IMR-90 (cell line): ENCODE measurements around the gene CCDC88C. TPM values are rescaled to one million over a fixed set of nuclear protein-coding genes. Genes with fewer than 3 reads are reported as not detected.

Experiments used
- ATAC-seq: fragments of 200-7000 bp; cut with Tn5 transposase; 2 replicates; pipeline ENCODE4 v1.9.1; 2020; ENCODE audit warnings: low read depth, mild to moderate bottlenecking, moderate library complexity
- BruUV-seq: library from RNA; stranded (reverse); fragments of 400-500 nt; replicated peaks from 2 replicates; lab custom pipeline; 2021; lab: Mats Ljungman, UMichigan
- CTCF ChIA-PET: fragments of 300-600 bp; formaldehyde crosslinking; extraction: SDS; loops from one replicate; lab custom pipeline; 2021; ENCODE audit warnings: antibody characterized with exemption; lab: Yijun Ruan, JAX
- POLR2A ChIA-PET: fragments of 300-600 bp; sonication (Branson Sonifier 250); formaldehyde crosslinking; loops from one replicate; lab custom pipeline; 2022; ENCODE audit warnings: antibody characterized with exemption; ENCODE audit not compliant: unreplicated experiment; lab: Charles Lee
- DNase-seq: peaks from one replicate; pipeline ENCODE4 v3.0.0; 2013
- H2AFZ ChIP-seq: replicated peaks from 2 replicates; pipeline ENCODE3; 2013; ENCODE audit warnings: low read length, mild to moderate bottlenecking; ENCODE audit not compliant: poor library complexity
- H2AK5ac ChIP-seq: 2 replicates; pipeline ENCODE4 v1.6.1; 2013; ENCODE audit warnings: low read depth, low read length, inconsistent platforms
- H2AK9ac ChIP-seq: replicated peaks from 2 replicates; pipeline ENCODE3; 2013; ENCODE audit warnings: mild to moderate bottlenecking, low read depth, low read length, moderate library complexity; ENCODE audit not compliant: poor library complexity
- H2BK120ac ChIP-seq: 2 replicates; pipeline ENCODE4 v1.6.1; 2013; ENCODE audit warnings: low read depth, low read length, inconsistent platforms
- H2BK15ac ChIP-seq: 3 replicates; pipeline ENCODE4 v1.6.1; 2013; ENCODE audit warnings: low read depth, low read length, inconsistent platforms
- H2BK20ac ChIP-seq: 2 replicates; pipeline ENCODE4 v1.6.1; 2013; ENCODE audit warnings: low read depth, mild to moderate bottlenecking, inconsistent platforms, low read length, moderate library complexity
- H2BK5ac ChIP-seq: 2 replicates; pipeline ENCODE4 v1.6.1; 2013; ENCODE audit warnings: mild to moderate bottlenecking, low read depth, low read length, inconsistent platforms; ENCODE audit not compliant: poor library complexity, severe bottlenecking
- H3K14ac ChIP-seq: replicated peaks from 2 replicates; pipeline ENCODE4 v1.6.1; 2013; ENCODE audit warnings: low read depth, low read length, inconsistent platforms
- H3K18ac ChIP-seq: 2 replicates; pipeline ENCODE4 v1.6.1; 2013; ENCODE audit warnings: low read depth, low read length, control low read depth
- H3K23ac ChIP-seq: 2 replicates; pipeline ENCODE4 v1.6.1; 2013; ENCODE audit warnings: low read depth, low read length, inconsistent platforms
- H3K27ac ChIP-seq: 2 replicates; pipeline ENCODE4 v1.5.1; 2013; ENCODE audit warnings: mild to moderate bottlenecking, control low read depth, low read length; ENCODE audit not compliant: insufficient read depth
- H3K27me3 ChIP-seq: 2 replicates; pipeline ENCODE4 v1.6.1; 2013; ENCODE audit warnings: low read length; ENCODE audit not compliant: control insufficient read depth, insufficient read depth
- H3K36me3 ChIP-seq: 2 replicates; pipeline ENCODE4 v1.6.1; 2013; ENCODE audit warnings: low read length, mixed read lengths; ENCODE audit not compliant: control insufficient read depth, insufficient read depth
- H3K4ac ChIP-seq: 2 replicates; pipeline ENCODE4 v1.6.1; 2013; ENCODE audit warnings: low read depth, low read length, inconsistent platforms
- H3K4me1 ChIP-seq: 2 replicates; pipeline ENCODE4 v1.6.1; 2013; ENCODE audit warnings: low read length, mixed read lengths; ENCODE audit not compliant: control insufficient read depth, insufficient read depth
- H3K4me2 ChIP-seq: 2 replicates; pipeline ENCODE4 v1.6.1; 2013; ENCODE audit warnings: low read depth, mild to moderate bottlenecking, control low read depth, low read length, moderate library complexity
- H3K4me3 ChIP-seq: 2 replicates; pipeline ENCODE4 v1.5.1; 2013; ENCODE audit warnings: low read depth, mild to moderate bottlenecking, control low read depth, low read length, moderate library complexity; ENCODE audit not compliant: insufficient read depth
- H3K56ac ChIP-seq: 2 replicates; pipeline ENCODE4 v1.6.1; 2013; ENCODE audit warnings: low read length, inconsistent platforms; ENCODE audit not compliant: insufficient read depth; ENCODE audit errors: extremely low read depth
- H3K79me1 ChIP-seq, 2 experiments: 2 replicates each; pipeline ENCODE4 v1.6.1; 2013; ENCODE audit warnings: low read length in 2 of 2, inconsistent platforms in 1 of 2, low read depth in 1 of 2
- H3K9ac ChIP-seq: 2 replicates; pipeline ENCODE4 v1.6.1; 2013; ENCODE audit warnings: low read depth, low read length, control low read depth
- H3K9me1 ChIP-seq: 2 replicates; pipeline ENCODE4 v1.6.1; 2013; ENCODE audit warnings: low read length, inconsistent platforms; ENCODE audit not compliant: insufficient read depth
- H3K9me3 ChIP-seq: 2 replicates; pipeline ENCODE4 v1.6.1; 2013; ENCODE audit warnings: low read length; ENCODE audit not compliant: control insufficient read depth, insufficient read depth
- H4K20me1 ChIP-seq: 2 replicates; pipeline ENCODE4 v1.6.1; 2013; ENCODE audit warnings: low read length, inconsistent platforms; ENCODE audit not compliant: insufficient read depth
- H4K5ac ChIP-seq: 2 replicates; pipeline ENCODE4 v1.6.1; 2013; ENCODE audit warnings: mild to moderate bottlenecking, low read depth, low read length, control low read depth
- H4K8ac ChIP-seq, 2 experiments: 2 replicates each; pipeline ENCODE4 v1.6.1; 2013; ENCODE audit warnings: low read depth in 2 of 2, low read length in 2 of 2, control low read depth in 1 of 2, inconsistent platforms in 1 of 2
- H4K91ac ChIP-seq: 2 replicates; pipeline ENCODE4 v1.6.1; 2013; ENCODE audit warnings: low read depth, low read length, inconsistent platforms; ENCODE audit not compliant: insufficient read depth
- CEBPB ChIP-seq: IDR thresholded peaks from 2 replicates; pipeline ENCODE4 v1.6.1; 2012; ENCODE audit warnings: low read depth, low read length, improper control_type of control experiment
- CHD1 ChIP-seq: IDR thresholded peaks from 2 replicates; pipeline ENCODE4 v1.6.1; 2012; ENCODE audit warnings: low read depth, low read length, improper control_type of control experiment
- MAFK ChIP-seq: IDR thresholded peaks from 2 replicates; pipeline ENCODE4 v1.6.1; 2012; ENCODE audit warnings: low read depth, low read length, improper control_type of control experiment
- NFE2L2 ChIP-seq: fragments of 150-350 bp; IDR thresholded peaks from 2 replicates; pipeline ENCODE4 v1.6.1; 2016; ENCODE audit warnings: low read depth, mild to moderate bottlenecking, low read length
- POLR2A ChIP-seq: IDR thresholded peaks from 2 replicates; pipeline ENCODE4 v1.6.1; 2012; ENCODE audit warnings: mild to moderate bottlenecking, low read depth, low read length
- RAD21 ChIP-seq: IDR thresholded peaks from 2 replicates; pipeline ENCODE4 v1.6.1; 2012; ENCODE audit warnings: low read length, improper control_type of control experiment
- RCOR1 ChIP-seq: IDR thresholded peaks from 2 replicates; pipeline ENCODE4 v1.6.1; 2012; ENCODE audit warnings: mild to moderate bottlenecking, low read length, improper control_type of control experiment; ENCODE audit not compliant: insufficient replicate concordance
- SMC3 ChIP-seq: fragments of 150-350 bp; IDR thresholded peaks from 2 replicates; pipeline ENCODE4 v1.6.1; 2016; ENCODE audit warnings: low read depth, mild to moderate bottlenecking, antibody characterized with exemption, low read length, moderate library complexity
- WGBS, 2 experiments: methylation state at CpG; one replicate each; pipeline versions ENCODE4 v1.1.5 to v1.1.7; 2013; ENCODE audit warnings: missing lambda C conversion rate in 2 of 2; ENCODE audit not compliant: insufficient read length in 1 of 2; ENCODE audit errors: extremely low coverage in 2 of 2; 5-methylcytosine and 5-hydroxymethylcytosine counted together
- dilution Hi-C: fragments of 300-500 bp; cut with HindIII; formaldehyde crosslinking; loops from one replicate; pipeline ENCODE4 v1.14.3; 2018; ENCODE audit warnings: low sequenced_read_pairs; ENCODE audit not compliant: unreplicated experiment
- in situ Hi-C: fragments of 300-500 bp; cut with MboI; formaldehyde crosslinking; loops from 3 replicates; pipeline ENCODE4 v1.14.3; 2019; ENCODE audit warnings: low sequenced_read_pairs, inconsistent platforms, mixed read lengths
- intact Hi-C: fragments of 100-400 bp; cut with micrococcal nuclease; formaldehyde crosslinking; loops from 2 replicates; pipeline ENCODE4 v1.10.0; 2022
- polyA plus RNA-seq, 3 experiments: library from polyadenylated mRNA; depleted of rRNA; stranded (reverse); fragments of >200 nt; gene quantifications; 2 replicates each; pipeline ENCODE4 v1.2.3, GENCODE V29; 2012; ENCODE audit warnings: low replicate concordance in 1 of 3
- total RNA-seq: library from RNA; depleted of rRNA; stranded (reverse); fragments of >200 nt; gene quantifications from 2 replicates; pipeline ENCODE4 v1.2.3, GENCODE V29; 2012

The CCDC88C gene
- total and polyA plus RNA-seq, 2 of the 4 experiments (the other 2 are of a cell fraction), result 0.17 to 0.18 TPM

- Histone ChIP-seq H2BK15ac (no peak overlapping the region), H4K20me1 (no peaks in the 10 kb centered on the region), H2BK5ac (no peak overlapping the region), H3K27me3 (no peaks in the 10 kb centered on the region; the same call in 1 of the 2 replicates), H2AK5ac (no peak overlapping the region), H3K27ac (no peak overlapping the region), H2AFZ (no peak overlapping the region), H3K18ac (no peak overlapping the region), H4K91ac (no peak overlapping the region), H3K9ac (no peak overlapping the region), H2BK20ac (no peak overlapping the region), H3K14ac (no peak overlapping the region), H4K8ac (no peak overlapping the region), H3K9me3 (no peaks in the 10 kb centered on the region), H3K79me1 (no peaks in the 10 kb centered on the region), H3K36me3 (no peaks in the 10 kb centered on the region), H3K4ac (no peak overlapping the region), H3K4me2 (no peak overlapping the region), H3K9me1 (no peaks in the 10 kb centered on the region), H4K5ac (no peak overlapping the region), H2AK9ac (no peak overlapping the region), H2BK120ac (no peak overlapping the region), H3K4me3 (no peak overlapping the region), H3K56ac (no peak overlapping the region), H3K4me1 (no peaks in the 10 kb centered on the region), H3K23ac (no peak overlapping the region)
- CTCF ChIA-PET, result interaction anchor here (1.0 to 1.1 kb wide), 2 partner anchors 10 to 19 kb away, joined by 3 read pairs; no protein-coding TSS in a partner anchor
- in situ Hi-C loops (no loop called here), intact Hi-C loops (loop anchor here (5.0 kb wide), 1 partner anchor 545 kb away; no protein-coding TSS in a partner anchor), dilution Hi-C loops (no loop called here)
- BruUV-seq, result no TSS peak
- 64% methylated on average over 3 of the region's 12 CpGs; no CpG with 5 or more reads in 1 of the 2 experiments for WGBS, 2 experiments
- DNase-seq (no peak), ATAC-seq (no peak)
- TF ChIP-seq CEBPB, result no peak
- TF ChIP-seq NFE2L2, result no peak
- no peak for TF ChIP-seq MAFK
- no peak for TF ChIP-seq CHD1
- no peak for TF ChIP-seq RAD21
- no peak for TF ChIP-seq POLR2A
- no peak for TF ChIP-seq RCOR1
- TF ChIP-seq SMC3, result no peak
- POLR2A ChIA-PET, result no interaction called here
These were observed 75.3 kb downstream of the CCDC88C start for GRCh38 chr14:91342206-91342760.
